ENCODE measurements around the gene NRG2.

DNA sequence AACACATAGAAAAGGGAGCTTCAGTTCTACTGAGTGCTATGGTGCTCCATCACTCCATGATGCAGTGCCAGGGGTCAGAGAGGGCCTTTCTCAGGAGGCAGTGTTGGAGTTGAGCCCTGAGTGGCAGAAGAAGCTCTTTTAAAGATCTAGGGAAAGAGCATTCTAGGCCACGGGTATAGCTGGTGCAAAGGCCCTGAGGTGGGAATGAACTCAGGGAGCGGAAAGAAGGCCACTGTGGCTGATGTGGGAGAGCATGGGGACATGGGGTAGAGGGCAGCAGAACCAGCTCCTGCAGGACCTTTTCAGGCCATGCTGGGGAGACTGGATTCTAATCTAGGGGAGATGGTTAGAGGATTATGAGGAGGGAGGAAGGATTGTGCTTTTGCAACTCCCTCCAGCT, 237.6 kb downstream of the NRG2 start:
- TF ChIP-seq, protein P1, sequence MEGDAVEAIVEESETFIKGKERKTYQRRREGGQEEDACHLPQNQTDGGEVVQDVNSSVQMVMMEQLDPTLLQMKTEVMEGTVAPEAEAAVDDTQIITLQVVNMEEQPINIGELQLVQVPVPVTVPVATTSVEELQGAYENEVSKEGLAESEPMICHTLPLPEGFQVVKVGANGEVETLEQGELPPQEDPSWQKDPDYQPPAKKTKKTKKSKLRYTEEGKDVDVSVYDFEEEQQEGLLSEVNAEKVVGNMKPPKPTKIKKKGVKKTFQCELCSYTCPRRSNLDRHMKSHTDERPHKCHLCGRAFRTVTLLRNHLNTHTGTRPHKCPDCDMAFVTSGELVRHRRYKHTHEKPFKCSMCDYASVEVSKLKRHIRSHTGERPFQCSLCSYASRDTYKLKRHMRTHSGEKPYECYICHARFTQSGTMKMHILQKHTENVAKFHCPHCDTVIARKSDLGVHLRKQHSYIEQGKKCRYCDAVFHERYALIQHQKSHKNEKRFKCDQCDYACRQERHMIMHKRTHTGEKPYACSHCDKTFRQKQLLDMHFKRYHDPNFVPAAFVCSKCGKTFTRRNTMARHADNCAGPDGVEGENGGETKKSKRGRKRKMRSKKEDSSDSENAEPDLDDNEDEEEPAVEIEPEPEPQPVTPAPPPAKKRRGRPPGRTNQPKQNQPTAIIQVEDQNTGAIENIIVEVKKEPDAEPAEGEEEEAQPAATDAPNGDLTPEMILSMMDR (IDR thresholded peaks at IDR 0.05), result no peak
- no peak for TF ChIP-seq POLR2A (IDR thresholded peaks at IDR 0.05)
